HCT116 (cell line): Measurements from ENCODE around the gene MAPK8IP3. TPM values are rescaled to one million over a fixed set of nuclear protein-coding genes. Genes with fewer than 3 reads are reported as not detected.

Experiments used
- ATAC-seq: fragments of 200-7000 bp; cut with Tn5 transposase; 2 replicates; pipeline ENCODE4 v1.9.1; 2020; ENCODE audit warnings: mild to moderate bottlenecking, moderate library complexity
- BruUV-seq: library from RNA; stranded (reverse); fragments of 400-500 nt; replicated peaks from 2 replicates; lab custom pipeline; 2021; lab: Mats Ljungman, UMichigan
- CTCF ChIA-PET: fragments of 300-600 bp; sonication (Branson Sonifier 250); formaldehyde crosslinking; loops from one replicate; lab custom pipeline; 2021; ENCODE audit warnings: antibody characterized with exemption; lab: Charles Lee
- POLR2A ChIA-PET: fragments of 300-600, 350-600 bp; sonication (Branson Sonifier 250); formaldehyde crosslinking; loops from one replicate; lab custom pipeline; 2021; ENCODE audit warnings: antibody characterized with exemption; lab: Charles Lee
- RAD21 ChIA-PET, 2 experiments: fragments of 300-600 bp; sonication (Branson Sonifier 250); formaldehyde crosslinking; loops; one replicate each; lab custom pipeline; 2023; ENCODE audit warnings: low total read pairs in 2 of 2; ENCODE audit not compliant: uncharacterized antibody in 2 of 2, unreplicated experiment in 2 of 2, low non-redundant PET in 1 of 2; lab: Charles Lee
- DNase-seq: peaks from one replicate; pipeline ENCODE4 v3.0.0-alpha.2; 2010; ENCODE audit warnings: low read depth, low spot score
- H2AFZ ChIP-seq: fragments of 200-600 bp; shearing (Covaris generic), sonication (generic); 2 replicates; pipeline ENCODE4 v1.6.1; 2017; ENCODE audit warnings: low read depth, mixed run types, mixed read lengths, antibody characterized with exemption, low read length; ENCODE audit not compliant: poor library complexity, severe bottlenecking
- H3K27ac ChIP-seq: 2 replicates; pipeline ENCODE4 v1.5.1; 2012; ENCODE audit warnings: low read depth, low read length
- H3K27me3 ChIP-seq: fragments of 200-600 bp; sonication (generic); 2 replicates; pipeline ENCODE4 v1.6.1; 2016; ENCODE audit warnings: mixed run types, low read length, mixed read lengths; ENCODE audit not compliant: insufficient read depth
- H3K36me3 ChIP-seq, 2 experiments: fragments of 200-500 bp in 1 of 2; fragments of 200-600 bp in 1 of 2; sonication (Bioruptor generic) in 1 of 2; sonication (generic) in 1 of 2; 2 replicates each; pipeline versions ENCODE4 v1.5.1 to v1.6.1; 2014 to 2016; ENCODE audit warnings: low read length in 2 of 2, inconsistent platforms in 1 of 2, mixed read lengths in 1 of 2, mixed run types in 1 of 2; ENCODE audit not compliant: insufficient read depth in 2 of 2, control insufficient read depth in 1 of 2
- H3K4me1 ChIP-seq, 2 experiments: fragments of 200-600 bp in 1 of 2; sonication (generic) in 1 of 2; 2 replicates each; pipeline versions ENCODE4 v1.5.1 to v1.6.1; 2012 to 2017; ENCODE audit warnings: low read length in 2 of 2, inconsistent platforms in 1 of 2, mild to moderate bottlenecking in 1 of 2, mixed read lengths in 1 of 2, mixed run types in 1 of 2, moderate library complexity in 1 of 2; ENCODE audit not compliant: insufficient read depth in 2 of 2, control insufficient read depth in 1 of 2
- H3K4me2 ChIP-seq: fragments of 200-600 bp; sonication (generic); 2 replicates; pipeline ENCODE4 v1.6.1; 2017; ENCODE audit warnings: mixed run types, low read length, mixed read lengths
- H3K4me3 ChIP-seq, 2 experiments: fragments of 200-600 bp in 1 of 2; sonication (generic) in 1 of 2; replicated peaks in 1 of 2; 2 replicates each; pipeline ENCODE4 v1.5.1; 2011 to 2016; ENCODE audit warnings: low read length in 2 of 2, control low read depth in 1 of 2, low read depth in 1 of 2, mild to moderate bottlenecking in 1 of 2, mixed read lengths in 1 of 2, mixed run types in 1 of 2
- H3K79me2 ChIP-seq: fragments of 200-600 bp; sonication (generic); 2 replicates; pipeline ENCODE4 v1.6.1; 2017; ENCODE audit warnings: mild to moderate bottlenecking, mixed run types, low read length, moderate library complexity, mixed read lengths; ENCODE audit not compliant: insufficient read depth
- H3K9ac ChIP-seq: fragments of 200-600 bp; sonication (generic); 2 replicates; pipeline ENCODE4 v1.6.1; 2016; ENCODE audit warnings: low read length, mixed read lengths
- H3K9me2 ChIP-seq: fragments of 200-600 bp; sonication (generic), shearing (Covaris generic); 2 replicates; pipeline ENCODE4 v1.6.1; 2017; ENCODE audit warnings: mixed run types, mild to moderate bottlenecking, moderate library complexity; ENCODE audit not compliant: insufficient read depth
- H3K9me3 ChIP-seq, 2 experiments: fragments of 200-500 bp in 1 of 2; fragments of 200-600 bp in 1 of 2; sonication (Bioruptor generic) in 1 of 2; sonication (generic) in 1 of 2; 2 replicates each; pipeline ENCODE4 v1.6.1; 2014 to 2017; ENCODE audit warnings: low read length in 2 of 2, mixed read lengths in 2 of 2, inconsistent platforms in 1 of 2, low read depth in 1 of 2, mild to moderate bottlenecking in 1 of 2, mixed run types in 1 of 2, moderate library complexity in 1 of 2; ENCODE audit not compliant: control insufficient read depth in 1 of 2, insufficient read depth in 1 of 2
- H4K20me1 ChIP-seq: fragments of 200-600 bp; sonication (generic), shearing (Covaris generic); 2 replicates; pipeline ENCODE4 v1.6.1; 2017; ENCODE audit warnings: mixed run types, mild to moderate bottlenecking, moderate library complexity; ENCODE audit not compliant: insufficient read depth
- CBX3 ChIP-seq: IDR thresholded peaks from 2 replicates; pipeline ENCODE4 v1.6.1; 2012; ENCODE audit warnings: low read depth
- CTCF ChIP-seq, 3 experiments: fragments of 200-600 bp in 1 of 3; sonication (generic) in 1 of 3; IDR thresholded peaks in 2 of 3; conservative IDR thresholded peaks in 1 of 3; 2 replicates each; pipeline ENCODE4 v1.5.1; 2012 to 2017; ENCODE audit warnings: low read depth in 2 of 3, low read length in 2 of 3, antibody characterized with exemption in 1 of 3, borderline replicate concordance in 1 of 3, control low read depth in 1 of 3, mild to moderate bottlenecking in 1 of 3, mixed read lengths in 1 of 3, mixed run types in 1 of 3, moderate library complexity in 1 of 3; ENCODE audit not compliant: insufficient read depth in 1 of 3
- EZH2 ChIP-seq: fragments of 200-600 bp; sonication (generic); IDR thresholded peaks from 2 replicates; pipeline ENCODE4 v1.6.1; 2017; ENCODE audit warnings: antibody characterized with exemption, mixed run types
- EZH2phosphoT487 ChIP-seq: fragments of 200-600 bp; IDR thresholded peaks from 2 replicates; pipeline ENCODE4 v1.6.1; 2018; ENCODE audit warnings: antibody characterized with exemption, borderline replicate concordance
- JUND ChIP-seq: IDR thresholded peaks from 2 replicates; pipeline ENCODE4 v1.6.1; 2012
- MAX ChIP-seq: IDR thresholded peaks from 2 replicates; pipeline ENCODE4 v1.6.1; 2012
- POLR2A ChIP-seq: IDR thresholded peaks from 2 replicates; pipeline ENCODE4 v1.7.0; 2011; ENCODE audit warnings: borderline replicate concordance; ENCODE audit not compliant: insufficient read depth, insufficient read length; ENCODE audit errors: extremely low read depth
- POLR2AphosphoS5 ChIP-seq: IDR thresholded peaks from 2 replicates; pipeline ENCODE4 v1.6.1; 2011; ENCODE audit warnings: mild to moderate bottlenecking, low read depth, low read length, moderate library complexity
- REST ChIP-seq: IDR thresholded peaks from 2 replicates; pipeline ENCODE4 v1.6.1; 2012; ENCODE audit warnings: low read depth
- SP1 ChIP-seq: IDR thresholded peaks from 2 replicates; pipeline ENCODE4 v1.6.1; 2012; ENCODE audit warnings: low read depth
- TCF7L2 ChIP-seq: IDR thresholded peaks from 2 replicates; pipeline ENCODE4 v1.7.0; 2011; ENCODE audit warnings: borderline replicate concordance, inconsistent platforms; ENCODE audit not compliant: insufficient read depth, insufficient read length; ENCODE audit errors: extremely low read depth
- intact Hi-C: fragments of 100-400 bp; cut with micrococcal nuclease; formaldehyde crosslinking; loops from 2 replicates; pipeline ENCODE4 v1.10.0; 2022
- total RNA-seq: library from RNA; stranded (reverse); gene quantifications from one replicate; pipeline ENCODE4 v1.2.1, GENCODE V29; 2021; ENCODE audit not compliant: unreplicated experiment
- TF ChIP-seq, protein P1 (sequence below): IDR thresholded peaks from 2 replicates; pipeline ENCODE4 v1.6.1; 2012

The MAPK8IP3 gene
- total RNA-seq, 1 experiment from 2014 or later: 75.3 TPM

- CTCF ChIA-PET: no interaction called here
- Histone ChIP-seq H2AFZ (no peak overlapping the region), H3K4me1 (peaks cover 0 to 22% of the 10 kb centered on the region in 2 experiments; a peak in 3 of 4 replicates), H4K20me1 (no peaks in the 10 kb centered on the region), H3K4me2 (peak overlapping the region; percentile 97), H3K36me3 (peaks cover 0 to 5% of the 10 kb centered on the region in 2 experiments; a peak in 3 of 4 replicates), H3K27ac (0 out of 2 replicates have a peak overlapping the region, but pooled peaks have one; percentile 78), H3K27me3 (no peaks in the 10 kb centered on the region), H3K9me3 (no peaks in the 10 kb centered on the region), H3K79me2 (peaks cover 33% of the 10 kb centered on the region), H3K4me3 (no peak overlapping the region), H3K9me2 (no peaks in the 10 kb centered on the region), H3K9ac (peak overlapping the region; percentile 88)
- intact Hi-C loops: no loop called here
- BruUV-seq: TSS peak; percentile 56
- RAD21 ChIA-PET: no interaction called here
- POLR2A ChIA-PET: no interaction called here
- no peak for TF ChIP-seq EZH2phosphoT487
- TF ChIP-seq CBX3: no peak
- TF ChIP-seq SP1: no peak
- 0 out of 2 replicates have a peak, but pooled peaks have one; percentile 14 for TF ChIP-seq MAX
- DNase-seq: no peak
- ATAC-seq: no peak
Measured at GRCh38 chr16:1780677-1781072, 74.7 kb downstream of the MAPK8IP3 start.

- H3K9me2 ChIP-seq: no peaks in the 10 kb centered on the region
- CTCF ChIA-PET: no interaction called here
- no TSS peak for BruUV-seq
- H3K4me1 ChIP-seq: peaks cover 0 to 22% of the 10 kb centered on the region in 2 experiments; a peak in 3 of 4 replicates
- H3K9me3 ChIP-seq: no peaks in the 10 kb centered on the region
- H3K27me3 ChIP-seq: no peaks in the 10 kb centered on the region
- no peak for DNase-seq
- peak overlapping the region; percentile 79 to 88 for H3K4me3 ChIP-seq
- intact Hi-C loops: no loop called here
- H3K36me3 ChIP-seq: peaks cover 0 to 5% of the 10 kb centered on the region in 2 experiments; a peak in 3 of 4 replicates
- H3K79me2 ChIP-seq: peaks cover 39% of the 10 kb centered on the region
- RAD21 ChIA-PET: no interaction called here
- H2AFZ ChIP-seq: no peak overlapping the region
- peak overlapping the region; percentile 88 for H3K9ac ChIP-seq
- H4K20me1 ChIP-seq: no peaks in the 10 kb centered on the region
- POLR2A ChIA-PET: no interaction called here
- H3K27ac ChIP-seq: peak overlapping the region; percentile 78
- peak overlapping the region; percentile 97 for H3K4me2 ChIP-seq
- ATAC-seq: no peak
- TF ChIP-seq EZH2 (no peak), POLR2AphosphoS5 (no peak), REST (no peak), EZH2phosphoT487 (no peak), CTCF (IDR thresholded peaks at IDR 0.05 in 2 of 3, conservative IDR thresholded peaks at IDR 0.05 in 1 of 3; ENCODE audit: borderline replicate concordance in 1 of 3, insufficient read depth in 1 of 3, low read depth in 2 of 3, low read length in 2 of 3) (no peak), JUND (no peak), TCF7L2 (no peak), POLR2A (no peak)
- TF ChIP-seq, protein P1, sequence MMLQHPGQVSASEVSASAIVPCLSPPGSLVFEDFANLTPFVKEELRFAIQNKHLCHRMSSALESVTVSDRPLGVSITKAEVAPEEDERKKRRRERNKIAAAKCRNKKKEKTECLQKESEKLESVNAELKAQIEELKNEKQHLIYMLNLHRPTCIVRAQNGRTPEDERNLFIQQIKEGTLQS: no peak
Measured at GRCh38 chr16:1781254-1781653, 75.3 kb downstream of the MAPK8IP3 start.
